GM21576 (cell line): Measurements from ENCODE around the gene PDZRN4.

Source experiments
- ATAC-seq: cut with Tn5 transposase; IDR thresholded peaks from one replicate; pipeline ENCODE4 v1.9.1; 2021; ENCODE audit warnings: mild to moderate bottlenecking, moderate library complexity; ENCODE audit not compliant: unreplicated experiment

Gene PDZRN4

DNA sequence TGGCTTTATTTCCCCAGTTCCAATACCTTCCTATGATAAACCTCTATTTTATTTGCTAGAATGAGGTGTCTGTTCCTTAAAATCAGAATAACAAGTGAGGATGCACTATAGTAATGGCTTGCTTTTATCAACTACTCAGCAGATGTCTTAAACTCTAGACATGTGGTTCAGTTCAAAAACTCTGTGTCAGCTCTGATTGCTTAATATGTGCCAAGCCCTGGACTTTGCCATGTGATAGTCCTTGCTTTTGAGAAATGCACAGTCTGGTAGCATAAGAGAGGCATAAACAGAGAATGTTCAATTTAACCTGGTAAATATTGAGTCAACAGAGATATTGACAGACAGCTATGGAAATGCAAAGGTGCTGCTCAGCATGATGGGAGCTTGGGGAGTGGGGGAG, 254.8 kb downstream of the PDZRN4 start:
- ATAC-seq: no peak

DNA sequence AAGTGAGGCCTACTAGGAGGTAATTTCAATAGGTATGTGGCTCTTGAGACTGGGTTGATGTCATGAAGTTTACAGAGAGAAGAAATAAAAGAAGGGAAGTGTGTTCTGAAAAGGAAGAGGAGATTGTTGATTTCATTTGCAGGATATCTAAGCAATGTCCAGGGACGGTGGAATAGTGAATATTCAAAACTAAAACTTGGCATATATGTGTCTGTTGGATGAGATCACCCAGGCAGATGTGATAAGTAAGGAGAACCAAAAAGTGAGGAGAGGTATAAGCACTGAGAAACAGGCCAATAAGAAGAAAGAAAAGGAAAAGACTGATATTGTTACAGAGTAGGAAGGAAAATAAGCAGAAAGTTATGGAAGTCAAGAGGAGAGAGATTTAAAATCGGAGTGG, 255.6 kb downstream of the PDZRN4 start:
- no peak for ATAC-seq

DNA sequence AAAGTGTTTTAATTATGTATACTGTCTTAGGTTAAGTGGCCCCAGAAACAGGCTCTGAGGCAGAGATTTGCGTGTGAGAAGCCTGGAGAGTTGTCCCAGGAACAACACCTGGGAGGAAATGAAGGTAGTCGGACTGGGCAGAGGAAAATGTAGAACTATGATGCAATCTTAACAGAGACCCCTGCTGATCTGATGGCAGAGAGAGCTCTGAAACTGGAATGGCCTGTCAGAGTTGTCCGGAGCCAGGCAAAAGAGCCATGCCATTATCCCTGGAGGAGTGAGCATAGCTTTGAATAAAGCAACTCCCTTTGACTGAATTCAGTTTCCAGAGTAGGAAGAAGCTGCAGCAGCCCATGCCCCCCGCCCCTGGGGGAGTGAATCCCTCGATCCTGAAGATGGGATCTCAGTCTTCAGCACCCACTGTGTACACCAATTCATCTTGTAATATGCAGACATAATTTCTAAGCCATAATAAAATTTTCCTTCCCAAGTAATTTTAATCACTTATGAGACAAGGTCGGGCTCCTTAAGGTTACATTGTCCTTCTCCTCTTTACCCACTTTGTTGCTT, 264.8 kb downstream of the PDZRN4 start:
- no peak for ATAC-seq

DNA sequence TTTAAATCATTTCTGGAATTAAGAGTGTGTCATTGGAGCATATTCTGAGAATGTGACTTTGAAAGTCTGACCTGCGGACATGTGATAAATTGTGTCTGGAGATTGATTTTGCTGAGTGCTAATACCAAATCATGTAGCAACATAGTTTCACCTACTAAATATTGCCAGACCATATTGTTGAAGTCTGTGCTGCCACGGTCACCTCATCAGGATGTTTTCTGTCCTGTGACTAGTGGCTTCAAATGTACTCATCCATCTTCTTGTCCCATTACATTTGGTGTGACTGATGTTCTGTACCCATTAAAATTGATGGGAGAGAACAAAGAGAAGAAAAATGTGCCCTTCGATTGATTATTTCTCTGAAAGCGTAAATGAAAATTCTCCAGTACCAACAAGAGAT, 265.3 kb downstream of the PDZRN4 start:
- ATAC-seq: no peak

DNA sequence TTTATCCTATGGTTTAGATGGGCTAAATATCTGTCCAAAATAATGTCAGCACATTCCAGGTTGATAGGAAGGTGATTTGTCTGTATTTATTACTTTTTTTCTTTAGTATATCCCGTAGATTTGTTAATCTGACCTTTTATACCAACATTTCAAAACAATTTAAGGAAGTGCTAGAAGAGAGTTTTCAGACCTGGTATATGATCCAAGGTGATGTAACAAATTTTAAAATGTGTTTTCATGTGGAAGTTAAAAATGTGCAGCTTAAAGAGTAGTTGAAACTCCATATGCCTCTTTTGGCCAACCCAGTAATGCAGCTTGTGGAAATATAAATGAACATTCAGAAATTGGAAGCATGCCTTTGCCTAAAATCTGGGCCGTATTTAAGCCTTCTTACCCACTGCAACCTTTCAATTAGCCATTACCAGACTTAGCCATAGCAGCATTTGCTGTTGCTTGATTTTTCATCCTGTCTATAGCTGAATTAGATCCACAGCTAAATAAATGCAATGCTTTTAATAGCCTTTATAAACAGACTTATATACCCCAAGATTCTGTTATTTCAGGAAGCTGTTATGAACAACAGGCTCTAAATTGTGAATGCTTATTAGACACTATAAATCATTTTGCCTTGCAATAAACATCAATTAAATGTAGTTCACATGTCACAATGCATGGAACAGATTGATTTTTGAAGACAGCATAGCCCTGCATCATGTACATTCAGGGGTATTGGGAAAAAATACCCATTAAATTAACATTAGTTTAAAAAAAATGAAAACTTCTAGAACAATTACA, 271.2 kb downstream of the PDZRN4 start:
- no peak for ATAC-seq

DNA sequence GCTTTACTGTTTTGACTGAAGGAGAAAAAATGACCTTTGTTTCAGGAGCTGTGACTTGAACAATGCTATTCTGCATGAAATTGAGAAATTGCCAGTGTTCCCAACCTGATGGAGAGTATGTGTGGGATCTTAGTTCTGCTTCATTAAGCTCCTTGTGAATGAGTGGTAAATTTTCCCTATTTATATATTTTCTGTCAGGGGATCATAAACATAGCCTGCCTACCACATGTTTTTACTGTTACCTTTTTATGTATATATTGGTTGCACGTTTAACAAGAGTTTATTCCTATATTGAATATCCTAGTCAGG, 271.7 kb downstream of the PDZRN4 start:
- no peak for ATAC-seq

DNA sequence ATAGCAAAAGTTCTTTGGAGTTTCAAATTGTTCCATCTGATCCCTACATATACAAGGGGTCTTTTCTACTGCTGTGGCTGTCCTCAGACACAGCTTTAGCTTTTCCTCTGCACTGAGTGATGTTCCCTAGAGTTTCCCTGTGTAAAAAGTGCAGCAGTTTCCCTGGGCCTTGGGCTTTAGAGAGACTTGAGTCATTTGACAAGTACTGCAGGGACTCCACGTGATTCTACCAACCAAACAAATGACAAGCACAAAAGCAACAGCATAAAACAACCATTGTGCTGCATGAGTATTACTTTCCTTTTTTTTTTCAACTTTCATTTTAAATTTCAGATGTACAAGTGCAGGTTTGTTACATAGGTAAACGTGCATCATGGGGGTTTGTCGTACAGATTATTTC, 272.8 kb downstream of the PDZRN4 start:
- no peak for ATAC-seq

DNA sequence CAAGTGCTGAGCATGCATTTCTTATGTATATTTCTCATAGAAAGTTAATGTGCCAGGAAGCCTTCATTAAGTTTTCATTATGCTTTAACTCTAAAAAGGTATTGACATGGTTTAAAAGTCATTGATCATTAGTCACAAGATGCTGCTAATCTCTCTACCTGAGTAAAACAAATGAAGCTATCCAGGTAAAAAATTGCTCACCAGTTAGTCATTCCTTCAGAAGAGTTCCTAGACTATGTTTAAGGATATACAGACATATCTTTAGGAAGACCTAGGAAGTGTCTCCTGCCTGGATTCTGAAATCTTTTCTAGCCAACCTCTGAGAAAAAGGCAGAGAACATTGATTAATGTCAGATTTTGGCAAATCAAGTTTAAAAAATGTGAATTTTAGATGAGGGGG, 274.2 kb downstream of the PDZRN4 start:
- no peak for ATAC-seq

DNA sequence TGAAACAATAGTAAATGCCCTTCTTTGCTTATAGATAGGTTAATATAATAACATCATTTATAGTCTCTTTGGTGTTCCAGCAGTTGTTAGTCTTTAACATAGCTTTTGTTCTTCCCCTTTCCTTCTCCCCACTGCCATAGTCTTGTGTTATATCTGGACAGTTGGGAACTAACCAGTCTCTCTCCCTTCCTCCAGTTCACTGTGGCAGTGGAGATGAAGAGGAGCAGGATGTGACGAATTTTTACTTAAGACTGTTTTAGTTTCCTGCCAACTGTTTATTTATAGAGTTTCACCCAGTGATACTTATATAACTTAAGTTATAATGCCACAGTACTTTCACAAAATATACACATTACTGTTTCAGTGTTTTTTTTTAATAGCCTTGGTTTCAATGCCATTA, 277.4 kb downstream of the PDZRN4 start:
- no peak for ATAC-seq

DNA sequence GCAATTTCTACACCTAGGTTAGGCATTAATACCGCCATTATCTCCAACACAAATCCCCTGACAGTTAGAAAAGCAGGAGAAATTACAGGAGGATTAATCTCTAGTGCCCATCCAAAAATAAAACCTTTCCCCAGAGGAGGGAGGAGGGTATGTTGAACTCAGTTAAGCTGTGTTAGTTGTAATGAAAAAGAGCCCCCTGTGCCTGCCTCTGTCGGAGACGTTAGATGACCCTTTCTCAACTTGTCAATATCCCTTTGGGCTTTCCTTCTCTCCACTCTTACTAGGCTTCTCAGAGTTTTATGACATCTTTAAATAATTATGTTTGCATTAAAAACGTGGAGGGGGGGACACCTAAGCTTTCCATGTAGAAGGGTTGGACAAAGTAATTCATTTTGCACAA, 278.2 kb downstream of the PDZRN4 start:
- ATAC-seq: no peak

DNA sequence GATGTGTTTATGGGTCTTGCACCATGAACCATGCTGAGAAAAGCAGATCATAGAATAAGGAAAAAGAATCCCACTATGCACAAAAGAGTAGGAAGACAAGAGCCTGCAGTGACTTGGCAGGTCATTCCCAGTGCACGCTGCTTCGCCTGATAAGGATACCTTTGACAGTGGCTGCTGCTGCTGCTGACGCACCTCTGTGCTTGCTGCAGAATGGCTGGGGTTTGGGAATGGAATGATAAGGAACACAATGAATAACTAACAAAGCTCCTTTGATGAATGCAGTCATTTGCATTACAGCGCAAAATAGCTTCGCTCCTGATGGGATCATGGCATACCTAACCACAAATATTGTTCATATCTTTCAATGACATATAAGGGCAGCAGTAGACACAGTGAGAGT, 278.7 kb downstream of the PDZRN4 start:
- no peak for ATAC-seq

DNA sequence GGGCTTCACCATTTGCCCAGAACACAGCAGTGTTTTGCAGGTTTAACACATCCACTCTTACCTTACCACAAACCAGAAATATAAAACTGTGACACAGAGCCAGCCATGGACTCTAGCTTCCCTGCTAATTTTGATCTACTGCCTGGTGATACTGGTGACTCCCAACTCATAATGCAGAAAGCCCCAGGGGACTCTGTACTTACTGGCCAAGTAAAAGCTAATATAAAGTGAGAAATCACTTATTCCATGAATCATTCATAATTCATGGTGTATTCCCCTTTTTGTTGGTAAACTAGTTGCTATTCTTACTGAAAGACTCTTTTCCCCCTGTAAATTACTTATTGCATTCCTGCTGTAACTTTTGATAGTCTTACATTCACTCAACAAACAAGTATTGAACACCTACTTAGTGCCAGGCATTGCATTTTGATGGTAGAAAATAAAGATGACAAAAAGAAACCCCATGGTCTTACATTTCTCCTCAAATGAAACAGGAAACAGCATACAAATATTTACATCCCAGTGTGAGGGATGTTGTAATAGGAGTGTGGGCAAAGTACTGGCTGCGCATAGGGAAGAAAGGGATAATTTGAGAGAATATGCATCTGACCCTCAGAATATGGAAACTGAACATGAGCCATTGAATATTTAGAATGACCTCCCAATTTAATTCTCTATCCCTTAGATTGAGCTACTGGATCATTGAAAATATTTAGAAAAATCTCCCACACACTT, 279.6 kb downstream of the PDZRN4 start:
- no peak for ATAC-seq

DNA sequence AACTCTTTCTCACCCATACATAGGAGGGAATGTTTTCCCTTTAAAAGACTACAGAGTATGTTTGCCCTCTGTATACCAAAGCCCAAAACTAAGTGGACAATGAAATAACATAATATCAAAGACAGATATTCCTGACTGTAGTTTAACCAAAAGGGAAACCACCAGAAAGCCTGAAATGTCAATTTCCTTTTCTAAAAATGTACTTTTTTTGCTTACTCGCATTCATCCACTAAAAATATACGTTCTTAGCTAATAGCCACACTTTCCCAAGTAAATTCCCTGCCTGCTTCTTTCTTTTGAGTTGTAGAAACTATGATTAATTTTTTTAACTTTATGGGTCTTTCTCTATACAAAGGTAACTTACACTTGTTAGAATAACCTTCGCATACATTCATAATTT, 280.2 kb downstream of the PDZRN4 start:
- no peak for ATAC-seq

DNA sequence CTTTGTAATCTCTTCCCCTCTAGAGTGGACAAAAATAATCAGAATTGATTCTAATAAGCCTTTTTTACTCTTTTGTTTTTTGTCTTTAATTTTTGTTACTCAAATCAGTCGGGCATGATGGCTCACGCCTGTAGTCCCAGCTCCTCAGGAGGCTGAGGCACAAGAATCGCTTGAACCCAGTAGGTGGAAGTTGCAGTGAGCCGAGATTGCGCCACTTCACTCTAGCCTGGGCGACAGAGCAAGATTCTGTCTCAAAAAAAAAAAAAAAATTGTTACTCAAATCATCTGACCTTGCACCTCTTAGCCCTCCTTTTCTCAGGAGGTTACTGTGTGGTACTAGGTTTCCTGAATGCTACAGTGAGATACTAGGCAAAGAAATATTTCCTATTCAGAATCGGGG, 280.6 kb downstream of the PDZRN4 start:
- ATAC-seq: no peak

DNA sequence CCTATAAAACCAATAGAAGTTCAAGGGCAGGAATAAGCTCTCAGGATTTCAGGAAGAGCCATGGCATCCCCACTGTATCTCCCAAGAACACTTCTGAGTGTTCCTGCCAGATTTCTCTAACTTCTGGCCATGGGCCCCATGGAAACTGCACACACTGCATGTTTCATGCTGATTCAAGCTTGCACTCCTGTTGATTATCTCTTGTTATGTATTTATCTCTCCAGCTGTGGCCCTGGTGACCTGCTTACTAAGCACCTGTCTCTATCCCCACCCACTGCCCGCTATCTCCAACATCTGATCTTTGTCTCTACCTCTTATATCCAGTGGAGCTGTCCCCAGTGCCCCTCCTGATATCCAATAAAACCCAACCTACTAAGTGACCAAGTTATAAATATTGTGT, 285.3 kb downstream of the PDZRN4 start:
- no peak for ATAC-seq

DNA sequence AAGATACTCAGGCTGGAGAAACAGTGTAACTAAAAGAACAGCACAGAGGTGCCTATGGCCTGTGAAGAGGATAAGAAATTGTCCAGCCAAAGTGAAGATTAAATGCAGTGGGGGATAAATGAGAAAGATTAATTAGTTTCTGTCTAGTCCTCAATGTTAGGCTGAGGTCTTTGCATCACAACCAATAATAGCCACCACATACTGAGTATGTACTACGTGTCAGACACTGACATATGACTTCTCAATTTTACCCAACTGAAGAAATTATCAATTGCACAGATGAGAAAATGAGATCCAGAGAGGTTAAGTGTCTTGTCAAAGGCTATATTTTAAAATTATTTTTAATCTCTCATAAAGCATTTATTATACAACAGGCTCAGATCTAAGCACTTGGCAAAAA, 285.9 kb downstream of the PDZRN4 start:
- ATAC-seq: no peak

DNA sequence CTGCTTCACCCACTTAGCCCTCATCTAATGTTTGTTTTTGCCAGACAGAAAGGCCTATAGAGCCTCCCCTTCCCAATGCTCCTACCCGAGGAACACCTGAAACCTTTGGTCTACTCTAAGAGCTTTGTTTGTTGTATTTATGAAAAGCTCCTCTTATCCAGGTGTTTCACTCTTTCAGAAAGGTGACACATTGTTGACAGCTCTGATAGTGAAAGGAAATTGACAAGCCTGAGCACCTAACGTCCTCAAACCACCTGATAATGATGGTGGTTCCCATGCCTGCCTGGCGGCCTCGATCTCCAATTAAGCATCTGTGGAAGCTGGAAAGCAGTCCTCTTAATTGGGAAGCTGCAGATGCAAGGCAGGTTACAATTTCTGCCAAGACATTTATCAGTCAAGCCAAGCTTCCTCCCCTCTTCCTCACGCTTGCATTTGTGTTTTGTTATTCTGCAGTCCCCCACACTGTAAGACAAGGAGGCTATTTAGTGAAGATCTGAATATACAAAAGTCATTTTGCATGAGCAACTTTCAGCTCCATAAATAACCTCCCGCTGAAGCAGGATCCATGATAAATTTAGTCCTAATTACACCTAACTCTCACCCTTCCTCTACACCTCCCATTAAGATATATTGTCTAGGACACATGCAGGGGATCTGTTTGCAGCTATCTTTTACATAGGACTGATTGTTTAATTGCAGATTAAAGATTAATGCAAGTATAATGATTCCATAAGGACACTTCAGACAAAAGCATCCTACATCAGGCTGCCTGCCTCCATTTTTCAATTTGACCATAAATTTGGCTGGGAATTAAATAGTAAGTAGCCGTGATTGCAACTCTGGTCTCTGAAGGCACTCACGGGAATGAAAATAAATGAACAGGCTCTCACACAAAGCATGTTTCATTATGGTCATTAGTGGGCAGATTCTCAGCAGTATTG, 288.6 kb downstream of the PDZRN4 start:
- ATAC-seq: no peak

DNA sequence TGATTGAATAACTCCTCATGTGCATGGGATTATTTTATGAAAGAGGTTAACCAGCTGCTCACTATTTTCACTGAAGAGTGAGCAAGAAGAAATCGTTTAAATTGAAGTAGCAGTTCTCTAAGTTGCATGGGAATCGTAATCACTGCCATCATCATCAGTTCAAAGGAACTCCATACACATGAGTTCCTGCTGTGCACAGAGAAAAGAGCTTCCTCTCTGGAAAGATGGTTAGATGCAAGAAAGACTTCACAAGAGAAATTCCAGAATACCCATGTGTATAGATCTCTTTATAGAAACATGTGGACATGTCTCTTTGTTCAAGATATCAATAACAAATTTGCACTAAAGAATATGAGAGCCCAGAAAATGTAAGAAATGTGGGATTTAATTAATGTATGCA, 291.3 kb downstream of the PDZRN4 start:
- ATAC-seq: no peak

DNA sequence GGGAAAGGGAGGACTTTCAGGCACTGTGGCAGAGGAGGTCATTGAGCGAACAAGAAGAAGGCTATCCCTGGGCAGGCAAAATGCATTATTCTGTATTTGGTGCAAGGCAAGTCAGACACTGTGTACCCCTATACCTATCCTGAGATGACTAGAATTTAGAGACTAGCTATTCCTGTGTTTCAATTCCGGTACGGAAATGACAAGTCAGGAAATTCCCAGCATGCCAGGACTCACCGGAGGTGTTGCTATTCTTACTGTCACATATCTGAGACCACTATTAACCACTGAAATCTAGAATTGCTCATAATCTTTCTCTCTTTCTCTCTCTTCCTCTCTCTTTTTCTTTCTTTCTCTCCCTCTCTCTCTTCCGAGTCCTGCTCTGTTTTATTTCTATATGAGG, 297.1 kb downstream of the PDZRN4 start:
- no peak for ATAC-seq

DNA sequence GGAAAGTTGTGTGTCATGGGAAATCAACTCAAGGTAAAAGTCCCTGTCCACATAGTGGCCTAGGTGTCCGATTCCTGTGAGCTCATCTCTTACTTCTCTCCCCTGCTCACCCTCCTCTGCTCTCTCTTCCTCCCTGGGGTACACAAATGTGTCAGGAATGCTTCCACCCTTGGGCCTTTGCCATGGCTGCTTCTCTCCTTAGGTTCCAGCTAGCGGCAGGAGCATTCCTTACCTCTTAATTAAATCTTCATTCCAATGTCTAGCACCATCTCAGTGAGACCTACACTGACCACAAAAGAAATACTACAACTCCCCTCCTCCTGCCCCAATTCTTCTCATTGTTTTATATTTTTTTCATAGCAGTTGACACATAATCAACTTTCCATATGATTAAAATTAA, 298.6 kb downstream of the PDZRN4 start:
- ATAC-seq: no peak

DNA sequence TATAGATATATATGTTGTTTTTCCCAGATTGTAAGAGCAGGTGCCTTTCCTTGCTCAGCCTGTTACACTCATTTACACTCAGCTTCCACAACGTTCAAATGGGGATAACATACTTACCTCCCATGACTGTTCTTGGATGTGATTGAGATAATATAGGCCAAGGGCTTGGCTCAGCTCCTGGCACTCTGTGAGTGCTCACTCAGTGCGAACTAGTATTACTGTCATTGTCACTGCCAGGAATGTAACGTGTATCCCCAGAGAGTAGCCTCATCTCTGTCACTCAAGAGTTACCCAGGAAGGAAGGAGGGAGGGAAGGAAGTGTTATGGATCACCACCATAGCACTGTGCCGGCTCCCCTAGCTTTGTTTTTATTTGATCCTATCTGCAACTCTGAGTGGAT, 307.9 kb downstream of the PDZRN4 start:
- ATAC-seq: no peak
